Loucy (cell line): ENCODE results near the gene DNAH1.

Experiments
- CTCF ChIP-seq: fragments of 200-600 bp; sonication (generic); conservative IDR thresholded peaks from 2 replicates; pipeline ENCODE4 v1.5.1; 2014; ENCODE audit warnings: mild to moderate bottlenecking, antibody characterized with exemption, low read length
- EZH2phosphoT487 ChIP-seq: fragments of 200-600 bp; IDR thresholded peaks from 2 replicates; pipeline ENCODE4 v1.6.1; 2018; ENCODE audit warnings: antibody characterized with exemption, mild to moderate bottlenecking, moderate library complexity, borderline replicate concordance

- TF ChIP-seq CTCF (no peak), EZH2phosphoT487 (no peak)
Measured at GRCh38 chr3:52429031-52429430, 112.9 kb downstream of the DNAH1 start.
